NCI-H526 treated with DMSO at 0.1 percent for 48 hours (cell line): ENCODE results near the gene FOXO1.
"Not testable (repeated sequence)": the region's sequence is repeated elsewhere in the genome, so short reads cannot be mapped to it uniquely, and the experiment has no call there.

Experiments used
- DNase-seq: peaks from one replicate; lab custom pipeline; 2025; lab: John Stamatoyannopoulos, UW

FOXO1 gene

GRCh38 chr13:40665126-40666044 is 1.1 kb downstream of the FOXO1 start:
- DNase-seq = peak; percentile 22

GRCh38 chr13:40664350-40665125 is 1.9 kb downstream of the FOXO1 start:
- DNase-seq = no peak

GRCh38 chr13:40664100-40664349 is 2.4 kb downstream of the FOXO1 start:
- DNase-seq = not testable (repeated sequence)

GRCh38 chr13:40662866-40663265 is 3.6 kb downstream of the FOXO1 start:
- DNase-seq = no peak

- no peak for DNase-seq
Observed at GRCh38 chr13:40661875-40662665, 4.4 kb downstream of the FOXO1 start.

GRCh38 chr13:40660692-40661091 is 5.7 kb downstream of the FOXO1 start:
- DNase-seq = no peak

GRCh38 chr13:40660141-40660664 is 6.2 kb downstream of the FOXO1 start:
- no peak for DNase-seq

GRCh38 chr13:40657951-40658350 is 8.5 kb downstream of the FOXO1 start:
- no peak for DNase-seq

- no peak for DNase-seq
Observed at GRCh38 chr13:40657307-40657706, 9.1 kb downstream of the FOXO1 start.

- DNase-seq = no peak
Observed at GRCh38 chr13:40656358-40656757, 10.1 kb downstream of the FOXO1 start.

GRCh38 chr13:40653527-40654318 is 12.7 kb downstream of the FOXO1 start:
- no peak for DNase-seq

- DNase-seq = no peak
Observed at GRCh38 chr13:40652588-40652940, 13.9 kb downstream of the FOXO1 start.

GRCh38 chr13:40651866-40652587 is 14.4 kb downstream of the FOXO1 start:
- DNase-seq = no peak

- no peak for DNase-seq
Observed at GRCh38 chr13:40648841-40649240, 17.6 kb downstream of the FOXO1 start.

GRCh38 chr13:40648040-40648439 is 18.4 kb downstream of the FOXO1 start:
- DNase-seq = no peak

GRCh38 chr13:40644838-40645604 is 21.4 kb downstream of the FOXO1 start:
- DNase-seq = no peak

- no peak for DNase-seq
Observed at GRCh38 chr13:40640845-40641458, 25.5 kb downstream of the FOXO1 start.

GRCh38 chr13:40640202-40640601 is 26.2 kb downstream of the FOXO1 start:
- DNase-seq = no peak

GRCh38 chr13:40639221-40639681 is 27.2 kb downstream of the FOXO1 start:
- no peak for DNase-seq

GRCh38 chr13:40637643-40638042 is 28.8 kb downstream of the FOXO1 start:
- no peak for DNase-seq
